ENCODE data around the gene PAEP. TPM values are rescaled to one million over a fixed set of nuclear protein-coding genes. Genes with fewer than 3 reads are reported as not detected.
A peak's percentile ranks its signal among the peaks of the same experiment; 100 is the strongest.

The PAEP gene
- total RNA-seq, 6 experiments from 2014 or later, result not detected

DNA sequence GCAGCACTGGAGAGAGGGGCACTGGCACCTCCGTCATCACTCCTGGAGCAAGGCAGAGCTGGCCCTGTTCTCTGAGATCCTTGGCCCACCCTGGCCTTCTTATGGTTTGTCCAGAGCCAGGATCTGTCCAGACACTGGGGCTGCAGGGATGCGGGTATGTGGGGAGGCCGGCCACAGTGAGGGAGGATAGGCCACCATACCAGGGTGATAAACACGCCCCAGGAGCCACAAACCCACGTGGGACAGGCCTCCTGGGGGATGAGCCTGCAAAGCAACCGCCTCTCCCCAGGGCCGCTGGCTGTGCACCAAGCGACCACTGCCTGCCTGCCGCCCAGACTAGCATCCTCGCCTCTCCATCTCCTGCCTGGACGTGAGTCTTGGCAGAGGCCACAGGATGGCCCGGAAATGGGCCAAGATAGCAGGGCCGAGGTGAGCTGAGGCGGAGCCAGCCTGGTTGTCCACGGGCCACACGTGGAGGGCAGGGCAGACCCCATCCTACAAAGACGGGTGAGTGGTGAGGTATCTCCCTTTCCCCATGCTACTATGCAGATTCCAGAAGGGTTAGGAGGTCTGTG is 11.1 kb upstream of the PAEP start:
- intact Hi-C loops (cut with DNase I), result no loop called here
- H3K9me3 ChIP-seq, result no peaks in the 10 kb centered on the region
- DNase-seq (peak in 1 of 3 donors; percentile 40), ATAC-seq (no peak)
- no peaks in the 10 kb centered on the region for H3K27me3 ChIP-seq
- no peaks in the 10 kb centered on the region for H3K36me3 ChIP-seq
- H3K4me3 ChIP-seq, result no peak overlapping the region
- 55% methylated on average over 7 of the region's 17 CpGs for WGBS (ENCODE audit: insufficient coverage, low coverage, low lambda C conversion rate, missing lambda C conversion rate)
- H3K4me1 ChIP-seq, result no peaks in the 10 kb centered on the region
- TF ChIP-seq, protein P1, sequence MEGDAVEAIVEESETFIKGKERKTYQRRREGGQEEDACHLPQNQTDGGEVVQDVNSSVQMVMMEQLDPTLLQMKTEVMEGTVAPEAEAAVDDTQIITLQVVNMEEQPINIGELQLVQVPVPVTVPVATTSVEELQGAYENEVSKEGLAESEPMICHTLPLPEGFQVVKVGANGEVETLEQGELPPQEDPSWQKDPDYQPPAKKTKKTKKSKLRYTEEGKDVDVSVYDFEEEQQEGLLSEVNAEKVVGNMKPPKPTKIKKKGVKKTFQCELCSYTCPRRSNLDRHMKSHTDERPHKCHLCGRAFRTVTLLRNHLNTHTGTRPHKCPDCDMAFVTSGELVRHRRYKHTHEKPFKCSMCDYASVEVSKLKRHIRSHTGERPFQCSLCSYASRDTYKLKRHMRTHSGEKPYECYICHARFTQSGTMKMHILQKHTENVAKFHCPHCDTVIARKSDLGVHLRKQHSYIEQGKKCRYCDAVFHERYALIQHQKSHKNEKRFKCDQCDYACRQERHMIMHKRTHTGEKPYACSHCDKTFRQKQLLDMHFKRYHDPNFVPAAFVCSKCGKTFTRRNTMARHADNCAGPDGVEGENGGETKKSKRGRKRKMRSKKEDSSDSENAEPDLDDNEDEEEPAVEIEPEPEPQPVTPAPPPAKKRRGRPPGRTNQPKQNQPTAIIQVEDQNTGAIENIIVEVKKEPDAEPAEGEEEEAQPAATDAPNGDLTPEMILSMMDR (IDR thresholded peaks at IDR 0.05), result no peak
- no peak for TF ChIP-seq POLR2A (IDR thresholded peaks at IDR 0.05)
- no peak overlapping the region for H3K27ac ChIP-seq

DNA sequence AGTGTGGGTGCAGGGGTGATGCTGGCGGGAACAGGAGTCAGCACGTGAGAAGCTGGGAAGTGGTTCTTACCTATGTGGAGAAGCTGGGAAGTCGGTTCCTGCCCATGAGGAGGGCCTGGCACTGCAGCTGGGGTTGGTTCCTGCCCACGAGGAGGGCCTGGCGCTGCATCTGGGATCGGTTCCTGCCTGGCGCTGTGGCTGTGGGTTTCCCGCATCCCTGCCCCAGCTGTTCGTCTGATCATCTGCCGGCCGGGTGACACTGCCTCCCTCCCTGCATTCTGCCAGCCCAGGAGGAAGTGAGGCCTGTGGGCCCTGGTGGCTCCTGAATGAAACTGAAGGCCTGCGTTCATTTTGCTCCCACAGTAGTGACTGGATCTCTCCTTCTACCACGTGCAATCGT is 10.5 kb upstream of the PAEP start:
- no peak for ATAC-seq
- Histone ChIP-seq H3K4me1 (no peaks in the 10 kb centered on the region), H3K36me3 (no peaks in the 10 kb centered on the region), H3K27me3 (no peaks in the 10 kb centered on the region), H3K9me3 (no peaks in the 10 kb centered on the region), H3K27ac (no peak overlapping the region), H3K4me3 (no peak overlapping the region)
- TF ChIP-seq, protein P1 (IDR thresholded peaks at IDR 0.05), result no peak
- TF ChIP-seq POLR2A (IDR thresholded peaks at IDR 0.05), result no peak
- intact Hi-C loops (cut with DNase I), result no loop called here
- DNase-seq, result no peak
- WGBS (ENCODE audit: insufficient coverage, low coverage, low lambda C conversion rate, missing lambda C conversion rate), result 61% methylated on average over 3 of the region's 14 CpGs

DNA sequence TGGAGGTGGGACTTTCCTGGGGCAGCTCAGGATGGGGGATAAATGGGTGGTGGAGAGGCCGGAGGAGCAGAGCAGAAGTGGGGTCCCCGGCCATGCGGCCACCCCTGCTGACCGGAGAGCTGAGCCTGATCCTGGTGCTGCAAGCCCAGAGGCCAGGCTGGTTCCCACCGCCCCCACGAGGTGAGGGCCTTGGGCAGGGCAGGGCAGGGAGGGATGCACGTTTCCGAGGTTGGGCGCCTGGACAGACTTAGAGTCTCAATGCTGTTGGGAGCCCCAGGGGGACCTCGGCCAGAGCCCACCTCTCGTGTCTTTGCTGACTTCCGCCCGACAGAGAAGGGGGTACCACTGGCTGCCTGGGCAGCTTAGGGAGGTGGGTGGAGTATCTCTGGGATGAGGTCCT is 10.1 kb upstream of the PAEP start:
- Histone ChIP-seq H3K4me3 (no peak overlapping the region), H3K27ac (no peak overlapping the region), H3K27me3 (no peaks in the 10 kb centered on the region), H3K9me3 (no peaks in the 10 kb centered on the region), H3K4me1 (no peaks in the 10 kb centered on the region), H3K36me3 (no peaks in the 10 kb centered on the region)
- intact Hi-C loops (cut with DNase I), result no loop called here
- ATAC-seq, result no peak
- WGBS (ENCODE audit: insufficient coverage, low coverage, low lambda C conversion rate, missing lambda C conversion rate), result no CpG with 5 or more reads among the region's 13 CpGs
- TF ChIP-seq POLR2A (IDR thresholded peaks at IDR 0.05), result no peak
- TF ChIP-seq, protein P1 (IDR thresholded peaks at IDR 0.05), result no peak
- no peak for DNase-seq

DNA sequence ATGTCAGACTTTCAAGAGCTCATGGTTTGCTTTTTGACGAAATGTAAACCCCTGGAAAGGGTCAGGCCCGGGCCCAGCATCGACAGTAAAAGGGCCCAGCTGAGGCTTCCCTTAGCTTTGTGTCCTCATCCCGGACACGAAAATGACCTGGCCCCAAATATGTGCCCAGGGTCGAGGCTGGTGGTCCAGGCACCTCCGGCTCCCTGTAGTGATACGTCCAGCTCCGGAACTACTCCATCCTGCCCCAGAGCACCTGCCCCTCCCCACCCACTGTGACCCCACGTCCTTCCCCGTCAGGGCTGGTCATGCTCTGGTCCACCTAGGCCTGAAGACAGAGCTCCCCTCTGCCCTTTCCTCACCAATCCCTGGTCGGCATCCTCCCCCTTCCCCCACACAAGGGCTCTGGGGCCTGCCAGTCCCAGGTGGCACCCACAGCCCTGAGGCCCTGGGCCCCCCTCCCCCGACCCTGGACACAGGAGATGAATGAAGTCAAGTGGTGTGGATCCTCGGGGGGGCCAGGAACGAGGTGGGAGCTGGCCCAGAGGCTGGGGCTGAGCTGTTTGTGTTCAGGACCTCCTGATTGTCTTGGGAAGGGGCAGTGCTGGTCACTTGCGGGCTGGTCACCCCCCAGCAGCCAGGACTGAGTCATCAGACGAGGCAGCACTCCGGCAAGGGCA is 9.4 kb upstream of the PAEP start:
- Histone ChIP-seq H3K27ac (no peak overlapping the region), H3K9me3 (no peaks in the 10 kb centered on the region), H3K36me3 (no peaks in the 10 kb centered on the region), H3K4me3 (no peak overlapping the region), H3K4me1 (no peaks in the 10 kb centered on the region), H3K27me3 (no peaks in the 10 kb centered on the region)
- WGBS (ENCODE audit: insufficient coverage, low coverage, low lambda C conversion rate, missing lambda C conversion rate), result 83% methylated on average over 1 of the region's 18 CpGs
- intact Hi-C loops (cut with DNase I), result no loop called here
- DNase-seq, result no peak
- ATAC-seq, result no peak
- TF ChIP-seq, protein P1 (IDR thresholded peaks at IDR 0.05), result no peak
- TF ChIP-seq POLR2A (IDR thresholded peaks at IDR 0.05), result no peak

Data from right lobe of liver (tissue), 6 donors.